VCaP (cell line): ENCODE results near the gene STIP1.

Source experiments
- H3K27ac ChIP-seq: fragments of 450-650 bp; 2 replicates; pipeline ENCODE4 v1.5.1; 2017
- CTCF ChIP-seq: fragments of 450-650 bp; conservative IDR thresholded peaks from 2 replicates; pipeline ENCODE4 v1.5.1; 2017; ENCODE audit warnings: mild to moderate bottlenecking, moderate library complexity

STIP1 gene

GRCh38 chr11:64241491-64242374 is 55.8 kb downstream of the STIP1 start:
- H3K27ac ChIP-seq: peak overlapping the region; percentile 95
- peak; percentile 38 for TF ChIP-seq CTCF

GRCh38 chr11:64243236-64243854 is 57.4 kb downstream of the STIP1 start:
- peak overlapping the region; percentile 95 for H3K27ac ChIP-seq
- TF ChIP-seq CTCF: no peak; the same call in 1 of the 2 replicates

GRCh38 chr11:64244107-64244506 is 58.1 kb downstream of the STIP1 start:
- no peak for TF ChIP-seq CTCF
- peak overlapping the region; percentile 95 for H3K27ac ChIP-seq

GRCh38 chr11:64244966-64245365 is 59.0 kb downstream of the STIP1 start:
- no peak for TF ChIP-seq CTCF
- H3K27ac ChIP-seq: peak overlapping the region; percentile 95

GRCh38 chr11:64245401-64245796 is 59.4 kb downstream of the STIP1 start:
- TF ChIP-seq CTCF: no peak
- peak overlapping the region; percentile 95 for H3K27ac ChIP-seq

GRCh38 chr11:64245797-64246620 is 60.0 kb downstream of the STIP1 start:
- TF ChIP-seq CTCF: no peak
- peak overlapping the region; percentile 95 for H3K27ac ChIP-seq

- peak overlapping the region; percentile 95 for H3K27ac ChIP-seq
These were observed 60.6 kb downstream of the STIP1 start for GRCh38 chr11:64246621-64246870.
